ENCODE results near the gene SEMA3E. TPM values are rescaled to one million over a fixed set of nuclear protein-coding genes. Genes with fewer than 3 reads are reported as not detected.

The SEMA3E gene
- total RNA-seq, 1 donor from 2014 or later: 4.6 TPM

DNA sequence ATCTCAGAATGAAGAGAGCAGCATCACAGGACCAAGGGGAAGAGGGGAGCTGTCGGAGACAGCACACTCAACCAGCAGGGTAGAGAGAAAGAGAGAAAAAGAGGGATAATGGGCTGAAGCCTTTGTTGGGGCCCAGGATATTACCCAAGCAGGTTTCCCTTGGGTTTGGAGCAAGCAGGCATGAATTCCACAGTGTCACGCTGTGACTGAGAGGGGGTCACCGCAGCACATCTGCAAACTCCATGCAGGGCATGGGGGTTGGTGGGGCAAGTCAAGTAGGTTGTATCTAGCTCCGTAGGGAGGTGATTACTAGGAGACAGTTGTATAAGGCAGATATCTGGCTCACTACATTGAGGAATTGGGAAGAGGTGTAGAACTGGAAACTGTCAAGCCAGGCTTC lies 42.2 kb upstream of the SEMA3E start:
- no peaks in the 10 kb centered on the region for H4K20me1 ChIP-seq (ENCODE audit: insufficient read depth, low read length)
- H3K4me1 ChIP-seq (ENCODE audit: insufficient read depth, low read length): no peaks in the 10 kb centered on the region
- Mint-ChIP-seq H3K27me3 (ENCODE audit: low read depth, unreplicated experiment) (peaks cover 2% of the 10 kb centered on the region), H3K36me3 (ENCODE audit: low read depth, unreplicated experiment) (no peaks in the 10 kb centered on the region), H3K4me1 (ENCODE audit: low read depth, unreplicated experiment) (no peaks in the 10 kb centered on the region), H3K4me3 (ENCODE audit: unreplicated experiment) (no peak overlapping the region), H3K9me3 (ENCODE audit: unreplicated experiment) (no peaks in the 10 kb centered on the region), H3K27ac (ENCODE audit: unreplicated experiment) (no peak overlapping the region)
- no peaks in the 10 kb centered on the region for H3K36me3 ChIP-seq (ENCODE audit: insufficient read depth, low read length)
- H3K27ac ChIP-seq (ENCODE audit: low read depth, low read length): no peak overlapping the region
- no peak overlapping the region for H2AFZ ChIP-seq (ENCODE audit: low read depth, low read length)
- no peaks in the 10 kb centered on the region for H3K27me3 ChIP-seq (ENCODE audit: insufficient read depth, low read length)
- H3K4me3 ChIP-seq (ENCODE audit: insufficient read depth, low read depth, low read length): no peak overlapping the region
- TF ChIP-seq EZH2 (IDR thresholded peaks at IDR 0.05; ENCODE audit: insufficient read depth, low read length): no peak
- TF ChIP-seq, protein P1, sequence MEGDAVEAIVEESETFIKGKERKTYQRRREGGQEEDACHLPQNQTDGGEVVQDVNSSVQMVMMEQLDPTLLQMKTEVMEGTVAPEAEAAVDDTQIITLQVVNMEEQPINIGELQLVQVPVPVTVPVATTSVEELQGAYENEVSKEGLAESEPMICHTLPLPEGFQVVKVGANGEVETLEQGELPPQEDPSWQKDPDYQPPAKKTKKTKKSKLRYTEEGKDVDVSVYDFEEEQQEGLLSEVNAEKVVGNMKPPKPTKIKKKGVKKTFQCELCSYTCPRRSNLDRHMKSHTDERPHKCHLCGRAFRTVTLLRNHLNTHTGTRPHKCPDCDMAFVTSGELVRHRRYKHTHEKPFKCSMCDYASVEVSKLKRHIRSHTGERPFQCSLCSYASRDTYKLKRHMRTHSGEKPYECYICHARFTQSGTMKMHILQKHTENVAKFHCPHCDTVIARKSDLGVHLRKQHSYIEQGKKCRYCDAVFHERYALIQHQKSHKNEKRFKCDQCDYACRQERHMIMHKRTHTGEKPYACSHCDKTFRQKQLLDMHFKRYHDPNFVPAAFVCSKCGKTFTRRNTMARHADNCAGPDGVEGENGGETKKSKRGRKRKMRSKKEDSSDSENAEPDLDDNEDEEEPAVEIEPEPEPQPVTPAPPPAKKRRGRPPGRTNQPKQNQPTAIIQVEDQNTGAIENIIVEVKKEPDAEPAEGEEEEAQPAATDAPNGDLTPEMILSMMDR (IDR thresholded peaks at IDR 0.05; ENCODE audit: insufficient read depth, low read depth, low read length): no peak
- no peaks in the 10 kb centered on the region for H3K9me3 ChIP-seq (ENCODE audit: insufficient read depth, low read depth, low read length)
- no peak for DNase-seq (ENCODE audit: low read depth)
- H3K4me2 ChIP-seq (ENCODE audit: low read length): no peak overlapping the region
- FAIRE-seq: no peak
- no peak overlapping the region for H3K9ac ChIP-seq (ENCODE audit: low read length)
- no peaks in the 10 kb centered on the region for H3K79me2 ChIP-seq (ENCODE audit: insufficient read depth, low read length)

GRCh38 chr7:83689855-83690254 lies 40.9 kb upstream of the SEMA3E start:
- H3K4me1 Mint-ChIP-seq (ENCODE audit: low read depth, unreplicated experiment): peaks cover 3% of the 10 kb centered on the region
- H3K27ac Mint-ChIP-seq (ENCODE audit: unreplicated experiment): no peak overlapping the region
- H3K27me3 ChIP-seq (ENCODE audit: insufficient read depth, low read length): no peaks in the 10 kb centered on the region

DNA sequence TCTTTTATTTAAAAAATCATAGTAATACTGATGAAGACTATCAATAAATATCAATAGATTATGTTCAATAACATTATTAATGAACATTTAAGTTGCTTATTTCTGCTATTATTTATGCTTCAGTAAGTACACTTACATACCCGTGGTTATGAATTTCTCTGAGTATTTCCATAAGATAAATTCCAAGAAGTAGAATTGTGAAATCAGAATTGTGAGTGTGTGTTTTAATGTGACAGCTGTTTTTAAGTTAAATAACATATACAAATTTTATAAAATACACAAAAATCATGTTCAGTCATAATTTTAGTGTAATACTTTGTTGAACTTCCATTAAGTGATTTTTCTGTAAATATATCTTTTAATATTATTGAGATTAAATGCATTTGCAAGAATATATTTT lies 37.5 kb upstream of the SEMA3E start:
- Histone ChIP-seq H3K27ac (ENCODE audit: low read depth, low read length) (no peak overlapping the region), H3K4me1 (ENCODE audit: insufficient read depth, low read length) (no peaks in the 10 kb centered on the region), H3K27me3 (ENCODE audit: insufficient read depth, low read length) (no peaks in the 10 kb centered on the region), H3K79me2 (ENCODE audit: insufficient read depth, low read length) (no peaks in the 10 kb centered on the region), H3K4me2 (ENCODE audit: low read length) (no peak overlapping the region), H3K36me3 (ENCODE audit: insufficient read depth, low read length) (no peaks in the 10 kb centered on the region), H3K9ac (ENCODE audit: low read length) (no peak overlapping the region), H3K4me3 (ENCODE audit: insufficient read depth, low read depth, low read length) (no peak overlapping the region), H3K9me3 (ENCODE audit: insufficient read depth, low read depth, low read length) (no peaks in the 10 kb centered on the region), H4K20me1 (ENCODE audit: insufficient read depth, low read length) (no peaks in the 10 kb centered on the region), H2AFZ (ENCODE audit: low read depth, low read length) (no peak overlapping the region)
- Mint-ChIP-seq H3K9me3 (ENCODE audit: unreplicated experiment) (no peaks in the 10 kb centered on the region), H3K27me3 (ENCODE audit: low read depth, unreplicated experiment) (no peaks in the 10 kb centered on the region), H3K4me1 (ENCODE audit: low read depth, unreplicated experiment) (peaks cover 6% of the 10 kb centered on the region), H3K27ac (ENCODE audit: unreplicated experiment) (no peak overlapping the region), H3K4me3 (ENCODE audit: unreplicated experiment) (no peak overlapping the region), H3K36me3 (ENCODE audit: low read depth, unreplicated experiment) (no peaks in the 10 kb centered on the region)
- FAIRE-seq (no peak), DNase-seq (ENCODE audit: low read depth) (no peak)
- no peak for TF ChIP-seq EZH2 (IDR thresholded peaks at IDR 0.05; ENCODE audit: insufficient read depth, low read length)
- TF ChIP-seq, protein P1 (IDR thresholded peaks at IDR 0.05; ENCODE audit: insufficient read depth, low read depth, low read length): no peak

More at GRCh38 chr7:83689855-83690254, 40.9 kb upstream of the SEMA3E start:
- Histone ChIP-seq H3K9ac (ENCODE audit: low read length) (no peak overlapping the region), H3K27ac (ENCODE audit: low read depth, low read length) (no peak overlapping the region), H3K4me3 (ENCODE audit: insufficient read depth, low read depth, low read length) (no peak overlapping the region), H3K79me2 (ENCODE audit: insufficient read depth, low read length) (no peaks in the 10 kb centered on the region), H3K36me3 (ENCODE audit: insufficient read depth, low read length) (no peaks in the 10 kb centered on the region), H3K4me1 (ENCODE audit: insufficient read depth, low read length) (no peaks in the 10 kb centered on the region), H3K4me2 (ENCODE audit: low read length) (no peak overlapping the region), H3K9me3 (ENCODE audit: insufficient read depth, low read depth, low read length) (no peaks in the 10 kb centered on the region), H2AFZ (ENCODE audit: low read depth, low read length) (no peak overlapping the region), H4K20me1 (ENCODE audit: insufficient read depth, low read length) (no peaks in the 10 kb centered on the region)
- no peak for FAIRE-seq
- no peak for TF ChIP-seq EZH2 (IDR thresholded peaks at IDR 0.05; ENCODE audit: insufficient read depth, low read length)
- TF ChIP-seq, protein P1 (IDR thresholded peaks at IDR 0.05; ENCODE audit: insufficient read depth, low read depth, low read length): no peak
- Mint-ChIP-seq H3K9me3 (ENCODE audit: unreplicated experiment) (no peaks in the 10 kb centered on the region), H3K36me3 (ENCODE audit: low read depth, unreplicated experiment) (no peaks in the 10 kb centered on the region), H3K27me3 (ENCODE audit: low read depth, unreplicated experiment) (no peaks in the 10 kb centered on the region), H3K4me3 (ENCODE audit: unreplicated experiment) (no peak overlapping the region)
- DNase-seq (ENCODE audit: low read depth): no peak

Data from astrocyte (in vitro differentiated cells and primary cell).